HG03571 (cell line): ENCODE measurements around the gene PRKCZ.
A peak's percentile ranks its signal among the peaks of the same experiment; 100 is the strongest.

Experiments
- ATAC-seq: cut with Tn5 transposase; IDR thresholded peaks from one replicate; pipeline ENCODE4 v1.9.1; 2021; ENCODE audit not compliant: unreplicated experiment

PRKCZ gene

GRCh38 chr1:2205191-2205952, 155.2 kb downstream of the PRKCZ start:
- ATAC-seq: peak; percentile 61

GRCh38 chr1:2206813-2207487, 156.7 kb downstream of the PRKCZ start:
- ATAC-seq: no peak

GRCh38 chr1:2208309-2209239, 158.4 kb downstream of the PRKCZ start:
- no peak for ATAC-seq

DNA sequence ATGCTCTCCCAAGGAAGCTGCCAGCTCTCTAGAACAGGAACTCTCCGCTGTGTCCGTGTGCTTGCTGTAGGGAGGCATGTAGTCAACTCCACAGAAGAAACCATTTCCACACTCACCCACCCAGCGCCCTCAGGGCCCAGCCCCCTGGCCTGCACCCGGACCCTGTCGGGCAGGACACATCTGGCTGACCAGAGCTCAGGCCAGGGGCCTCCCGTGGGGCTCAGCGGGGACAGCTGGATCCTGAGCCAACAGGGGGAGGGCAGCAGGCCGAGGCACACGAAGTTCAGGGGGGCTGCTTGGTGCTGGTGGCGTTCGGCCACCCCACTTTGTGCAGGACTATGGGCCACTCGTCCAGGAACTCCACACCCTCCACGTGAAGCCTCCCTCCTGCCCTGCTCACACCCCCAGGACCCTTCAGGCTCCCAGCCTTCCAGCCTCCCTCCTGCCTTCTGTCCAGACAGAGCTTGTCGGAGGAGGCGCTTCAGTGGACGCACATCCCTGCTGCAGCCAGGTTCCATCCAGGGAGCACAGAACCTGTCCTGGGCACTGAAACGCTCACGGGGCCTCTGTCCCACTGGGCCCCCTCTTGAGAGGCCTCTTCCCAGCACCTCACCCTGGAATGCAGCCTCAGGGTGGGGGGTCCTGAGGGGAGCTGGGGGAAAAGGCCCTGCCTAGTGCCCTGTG, 159.3 kb downstream of the PRKCZ start:
- ATAC-seq: no peak

DNA sequence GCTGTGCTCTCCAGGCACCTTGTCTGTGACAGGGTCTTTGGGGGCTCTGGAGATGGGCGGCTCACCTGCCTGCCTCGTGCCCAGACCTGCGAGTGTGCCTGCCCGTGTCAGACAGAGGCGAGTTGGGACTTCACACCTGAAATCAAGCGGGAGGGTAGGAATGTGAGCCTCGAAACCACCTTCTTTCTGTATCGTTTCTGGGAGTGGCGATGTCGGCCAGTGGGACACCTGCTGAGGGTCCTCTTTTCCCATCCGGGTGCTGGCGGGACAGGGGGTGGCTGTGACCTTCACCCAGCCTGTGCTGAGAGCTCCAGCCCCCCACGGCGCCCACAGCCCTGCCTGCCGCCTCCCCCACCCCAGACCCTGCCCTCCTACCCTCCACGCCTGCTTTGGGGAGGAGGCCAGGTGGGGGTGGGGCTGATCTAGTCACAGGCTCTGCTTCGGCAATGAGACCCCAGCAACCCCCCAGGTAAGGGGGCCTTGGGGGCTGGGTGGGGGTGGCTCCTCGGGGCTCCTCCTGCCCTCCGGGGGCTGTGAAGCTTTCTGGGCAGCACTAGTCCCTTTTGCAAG, 160.0 kb downstream of the PRKCZ start:
- ATAC-seq: no peak

- ATAC-seq: no peak
These were observed 160.6 kb downstream of the PRKCZ start for GRCh38 chr1:2210786-2211185.

- ATAC-seq: no peak
These were observed 162.0 kb downstream of the PRKCZ start for GRCh38 chr1:2212274-2212531.

GRCh38 chr1:2212532-2213491, 162.6 kb downstream of the PRKCZ start:
- ATAC-seq: no peak

DNA sequence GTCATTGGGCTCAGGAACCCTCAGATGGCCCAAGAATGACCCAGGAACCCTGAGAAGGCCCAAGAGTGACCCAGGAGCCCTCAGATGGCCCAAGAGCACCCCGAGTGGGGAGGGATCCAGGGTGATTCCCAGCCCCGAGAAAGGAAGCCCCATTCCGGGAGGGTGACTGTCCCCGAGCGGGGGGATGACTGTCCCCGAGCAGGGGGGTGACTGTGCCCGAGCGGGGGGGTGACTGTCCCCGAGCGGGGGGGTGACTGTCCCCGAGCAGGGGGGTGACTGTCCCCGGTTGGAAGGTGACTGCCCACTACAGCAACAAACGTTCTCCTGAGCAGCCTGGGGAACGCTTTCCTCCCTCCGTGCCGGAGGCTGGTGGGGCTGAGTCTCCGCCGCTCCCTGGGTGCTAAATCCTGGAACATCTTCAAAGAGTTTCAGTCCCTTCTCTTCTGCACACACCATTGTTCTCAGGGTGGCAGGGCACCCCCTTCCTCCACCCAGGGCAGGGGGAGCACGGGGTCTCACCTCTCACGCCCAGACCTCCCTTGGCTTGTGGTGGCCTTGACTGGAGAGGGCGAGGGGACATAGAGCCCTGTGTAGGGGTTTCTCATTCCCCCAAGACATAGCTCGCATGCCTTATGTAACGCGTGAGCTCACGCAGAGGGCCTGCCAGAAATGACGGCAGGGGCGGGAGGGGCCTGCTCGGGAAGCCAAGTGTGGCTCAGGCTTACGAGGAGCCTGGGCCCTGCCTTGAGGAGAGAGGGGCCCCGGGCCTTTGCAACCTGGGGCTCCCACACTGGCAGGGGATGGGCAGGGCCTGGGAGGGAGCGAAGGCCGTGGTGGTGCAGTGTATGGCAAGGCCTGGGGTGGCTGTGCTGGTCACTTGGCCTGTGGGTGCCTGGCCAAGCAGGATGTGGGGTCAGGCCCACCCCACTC, 163.6 kb downstream of the PRKCZ start:
- no peak for ATAC-seq

- no peak for ATAC-seq
These were observed 164.5 kb downstream of the PRKCZ start for GRCh38 chr1:2214541-2215241.

DNA sequence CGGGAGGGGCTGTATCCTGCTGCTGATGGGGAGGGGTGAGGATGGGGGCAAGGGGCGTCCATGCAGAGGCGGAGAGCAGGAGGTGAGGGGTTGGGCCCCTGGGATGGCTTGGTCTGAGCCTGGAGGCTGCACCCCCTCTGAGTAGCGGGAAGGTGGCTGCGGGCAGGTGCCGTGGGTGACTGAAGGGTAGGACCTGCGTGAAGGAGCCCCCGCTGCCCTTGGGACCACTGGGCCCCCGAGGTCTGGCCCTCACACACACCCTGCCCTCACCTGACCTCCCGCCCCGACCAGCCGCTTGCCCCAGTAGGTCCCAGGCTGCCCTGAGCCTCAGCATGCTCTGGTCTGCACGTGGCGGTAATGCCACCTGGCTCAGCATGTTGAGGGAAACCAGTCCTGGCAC, 165.1 kb downstream of the PRKCZ start:
- ATAC-seq: no peak

GRCh38 chr1:2215909-2216766, 165.9 kb downstream of the PRKCZ start:
- no peak for ATAC-seq

GRCh38 chr1:2216767-2217058, 166.5 kb downstream of the PRKCZ start:
- ATAC-seq: no peak

GRCh38 chr1:2221271-2221670, 171.1 kb downstream of the PRKCZ start:
- no peak for ATAC-seq

- no peak for ATAC-seq
These were observed 174.0 kb downstream of the PRKCZ start for GRCh38 chr1:2224170-2224584.

DNA sequence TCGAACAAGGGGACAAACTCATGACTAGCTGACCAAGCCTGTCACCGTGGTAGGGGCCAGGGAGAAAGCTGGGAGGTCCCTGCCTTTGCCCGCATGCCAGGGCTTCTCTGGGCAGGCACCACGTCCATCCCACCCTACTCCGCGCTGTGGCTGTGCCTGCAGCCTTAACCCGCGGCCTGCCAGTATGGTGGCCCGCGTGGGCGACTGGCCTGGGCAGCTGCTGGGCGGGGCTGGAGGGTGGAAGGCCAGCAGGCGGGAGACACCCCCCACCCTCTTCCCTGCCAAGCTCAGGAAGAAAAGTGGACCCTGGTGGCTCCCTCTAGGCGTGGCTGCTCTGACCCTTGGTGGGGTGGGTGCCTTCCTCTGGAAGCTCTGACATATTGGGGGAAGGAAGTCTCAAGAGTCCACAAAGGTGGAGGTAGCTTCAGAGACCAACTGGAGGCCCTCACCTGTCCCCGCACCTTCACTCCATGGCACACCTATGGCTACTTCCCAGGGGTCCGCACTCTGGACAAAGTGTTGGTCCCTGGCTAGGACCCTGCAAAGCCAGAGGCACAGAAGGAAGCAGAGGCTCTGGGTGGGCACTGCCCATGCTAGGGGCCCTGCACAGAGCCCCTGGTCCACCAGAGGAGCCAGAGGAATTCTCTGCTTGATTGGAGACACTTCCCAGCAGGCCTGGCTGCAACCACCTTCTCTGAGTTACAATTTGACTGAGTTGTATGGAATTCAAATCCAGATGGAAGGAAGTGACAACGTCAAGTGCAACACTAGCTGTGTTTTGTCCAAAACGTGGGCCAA, 174.6 kb downstream of the PRKCZ start:
- no peak for ATAC-seq
